22Rv1 (cell line): ENCODE results near the gene ATP6V1G3.

ENCODE experiments used
- H3K27ac ChIP-seq: fragments of 450-650 bp; 2 replicates; pipeline ENCODE4 v1.5.1; 2017
- ZFX ChIP-seq: fragments of 450-650 bp; IDR thresholded peaks from 2 replicates; pipeline ENCODE4 v1.6.1; 2017; ENCODE audit warnings: antibody characterized with exemption, borderline replicate concordance
- TF ChIP-seq, protein P1 (sequence below): fragments of 450-650 bp; IDR thresholded peaks from 2 replicates; pipeline ENCODE4 v1.5.1; 2017; ENCODE audit warnings: mild to moderate bottlenecking

Gene ATP6V1G3

GRCh38 chr1:198543670-198544260 is 3.3 kb upstream of the ATP6V1G3 start:
- no peak overlapping the region for H3K27ac ChIP-seq
- TF ChIP-seq, protein P1, sequence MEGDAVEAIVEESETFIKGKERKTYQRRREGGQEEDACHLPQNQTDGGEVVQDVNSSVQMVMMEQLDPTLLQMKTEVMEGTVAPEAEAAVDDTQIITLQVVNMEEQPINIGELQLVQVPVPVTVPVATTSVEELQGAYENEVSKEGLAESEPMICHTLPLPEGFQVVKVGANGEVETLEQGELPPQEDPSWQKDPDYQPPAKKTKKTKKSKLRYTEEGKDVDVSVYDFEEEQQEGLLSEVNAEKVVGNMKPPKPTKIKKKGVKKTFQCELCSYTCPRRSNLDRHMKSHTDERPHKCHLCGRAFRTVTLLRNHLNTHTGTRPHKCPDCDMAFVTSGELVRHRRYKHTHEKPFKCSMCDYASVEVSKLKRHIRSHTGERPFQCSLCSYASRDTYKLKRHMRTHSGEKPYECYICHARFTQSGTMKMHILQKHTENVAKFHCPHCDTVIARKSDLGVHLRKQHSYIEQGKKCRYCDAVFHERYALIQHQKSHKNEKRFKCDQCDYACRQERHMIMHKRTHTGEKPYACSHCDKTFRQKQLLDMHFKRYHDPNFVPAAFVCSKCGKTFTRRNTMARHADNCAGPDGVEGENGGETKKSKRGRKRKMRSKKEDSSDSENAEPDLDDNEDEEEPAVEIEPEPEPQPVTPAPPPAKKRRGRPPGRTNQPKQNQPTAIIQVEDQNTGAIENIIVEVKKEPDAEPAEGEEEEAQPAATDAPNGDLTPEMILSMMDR: no peak

- no peak for TF ChIP-seq ZFX
- TF ChIP-seq, protein P1: no peak
- no peak overlapping the region for H3K27ac ChIP-seq
Observed at GRCh38 chr1:198542632-198543031, 2.2 kb upstream of the ATP6V1G3 start.

- no peak overlapping the region for H3K27ac ChIP-seq
- no peak for TF ChIP-seq ZFX
- TF ChIP-seq, protein P1: no peak
Observed at GRCh38 chr1:198541737-198542136, 1.3 kb upstream of the ATP6V1G3 start.

GRCh38 chr1:198538579-198539364 is 1.7 kb downstream of the ATP6V1G3 start:
- no peak overlapping the region for H3K27ac ChIP-seq
- no peak for TF ChIP-seq ZFX
- TF ChIP-seq, protein P1: no peak

DNA sequence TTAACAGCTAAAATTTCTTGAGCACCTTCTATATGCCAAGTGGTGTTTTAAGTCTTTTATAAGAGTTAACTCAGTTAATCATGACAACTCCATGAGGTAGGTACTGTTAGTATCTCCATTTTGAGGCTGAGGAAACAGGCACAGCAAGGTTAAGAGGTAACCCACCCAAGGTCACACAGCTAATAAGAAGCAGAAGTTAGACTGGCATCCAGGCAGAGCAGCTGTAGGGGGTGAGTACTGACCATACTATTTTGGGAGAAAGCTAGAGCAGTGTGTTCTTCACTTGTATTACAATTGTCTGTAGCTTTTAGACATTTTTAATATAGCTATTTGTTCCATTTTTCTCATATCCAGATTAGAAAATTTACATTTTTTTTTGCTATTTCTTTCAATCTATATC is 4.8 kb downstream of the ATP6V1G3 start:
- no peak overlapping the region for H3K27ac ChIP-seq
- TF ChIP-seq, protein P1: no peak
- no peak for TF ChIP-seq ZFX

DNA sequence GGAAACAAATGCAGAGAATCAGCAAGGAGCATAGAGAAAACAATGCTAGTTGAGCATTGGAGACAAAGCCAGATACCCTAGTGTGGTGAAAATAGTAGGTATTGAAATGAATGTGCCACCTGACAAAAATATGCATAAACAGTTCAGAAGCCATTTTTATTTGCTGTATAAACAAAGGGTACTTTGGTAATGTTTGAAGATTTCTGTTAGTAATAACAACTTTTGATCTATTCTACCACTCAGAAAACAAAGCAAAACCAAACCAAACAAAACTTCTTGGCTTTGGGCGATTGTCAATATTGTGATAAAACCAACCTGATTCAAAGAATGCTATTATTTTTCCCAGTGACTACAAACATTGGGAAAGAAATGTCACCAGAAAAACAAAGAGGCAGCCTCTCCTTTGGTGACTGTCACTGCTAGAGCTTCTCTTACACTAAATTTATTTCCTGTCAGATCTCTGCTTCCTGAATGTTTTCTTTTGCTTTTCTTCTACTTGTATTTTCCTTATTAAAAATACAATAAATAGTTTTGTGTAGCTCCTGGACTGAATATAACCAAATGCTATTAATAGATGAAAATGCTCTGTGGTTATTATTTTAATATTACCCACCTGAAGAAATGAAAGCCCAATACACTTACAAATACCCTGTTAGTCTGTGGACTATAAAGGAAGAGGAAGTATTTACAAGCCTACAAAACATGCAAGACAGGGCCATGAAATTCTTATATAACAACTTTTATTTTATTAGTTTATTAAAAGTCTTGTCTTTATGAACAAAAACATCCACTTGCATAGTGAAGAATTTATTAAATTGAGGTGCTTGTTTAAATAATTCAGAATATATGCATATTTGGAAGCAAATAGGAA is 5.7 kb downstream of the ATP6V1G3 start:
- TF ChIP-seq, protein P1: no peak
- TF ChIP-seq ZFX: no peak

More for the DNA sequence above, 5.7 kb downstream of the ATP6V1G3 start:
- H3K27ac ChIP-seq: no peak overlapping the region
